ENCODE results near the gene TMED1.
A peak's percentile ranks its signal among the peaks of the same experiment; 100 is the strongest.
"Not testable (repeated sequence)": the region's sequence is repeated elsewhere in the genome, so short reads cannot be mapped to it uniquely, and the experiment has no call there.

TMED1 gene

GRCh38 chr19:10861103-10861651 is 25.2 kb upstream of the TMED1 start:
- DNase-seq = peak; percentile 49

- peak; percentile 43 for DNase-seq
Observed at GRCh38 chr19:10858204-10858828, 22.3 kb upstream of the TMED1 start.

GRCh38 chr19:10856899-10857298 is 20.9 kb upstream of the TMED1 start:
- DNase-seq = not testable (repeated sequence)

- peak; percentile 46 for DNase-seq
Observed at GRCh38 chr19:10855879-10856522, 20.0 kb upstream of the TMED1 start.

- DNase-seq = no peak
Observed at GRCh38 chr19:10854350-10855089, 18.5 kb upstream of the TMED1 start.

GRCh38 chr19:10852941-10853340 is 16.9 kb upstream of the TMED1 start:
- DNase-seq = no peak

GRCh38 chr19:10852098-10852800 is 16.2 kb upstream of the TMED1 start:
- no peak for DNase-seq

- no peak for DNase-seq
Observed at GRCh38 chr19:10850631-10851030, 14.6 kb upstream of the TMED1 start.

GRCh38 chr19:10848230-10848856 is 12.3 kb upstream of the TMED1 start, which contains the start of gene C19orf38:
C19orf38 (plus strand) TSS chr19:10848415; CDS start chr19:10848509, 94 bp downstream.
- no peak for DNase-seq

GRCh38 chr19:10846500-10847202 is 10.6 kb upstream of the TMED1 start:
- no peak for DNase-seq

- no peak for DNase-seq
Observed at GRCh38 chr19:10842788-10843187, 6.8 kb upstream of the TMED1 start.

GRCh38 chr19:10839114-10840050 is 3.4 kb upstream of the TMED1 start:
- no peak for DNase-seq

- DNase-seq = no peak
Observed at GRCh38 chr19:10838377-10838776, 2.4 kb upstream of the TMED1 start.

GRCh38 chr19:10837649-10838048 is 1.6 kb upstream of the TMED1 start:
- DNase-seq = not testable (repeated sequence)

- DNase-seq = peak; percentile 89
Observed at GRCh38 chr19:10836479-10837330, 693 bp upstream of the TMED1 start.

- DNase-seq = no peak
Observed at GRCh38 chr19:10835089-10835753, 791 bp downstream of the TMED1 start.

GRCh38 chr19:10832939-10833296 is 3.1 kb downstream of the TMED1 start:
- DNase-seq = no peak

GRCh38 chr19:10831987-10832938 is 3.7 kb downstream of the TMED1 start:
- DNase-seq = no peak

All from CD4-positive, alpha-beta T cell treated with Interleukin-10 for 1 hour (primary cell).